ENCODE results near the gene CPEB3.

The CPEB3 gene

GRCh38 chr10:92108747-92109146, 182.1 kb downstream of the CPEB3 start:
- Histone ChIP-seq H3K4me3 (ENCODE audit: low read depth, low read length) (no peak overlapping the region), H3K9me3 (ENCODE audit: control insufficient read depth, insufficient read depth, low read length) (no peaks in the 10 kb centered on the region), H3K27me3 (ENCODE audit: control insufficient read depth, insufficient read depth, low read length) (no peaks in the 10 kb centered on the region), H3K4me1 (ENCODE audit: control insufficient read depth, insufficient read depth, low read length) (no peaks in the 10 kb centered on the region), H3K9ac (ENCODE audit: low read depth, low read length) (no peak overlapping the region), H3K36me3 (ENCODE audit: control insufficient read depth, insufficient read depth, low read length) (no peaks in the 10 kb centered on the region)

- no peaks in the 10 kb centered on the region for H3K4me1 ChIP-seq (ENCODE audit: control insufficient read depth, insufficient read depth, low read length)
- H3K36me3 ChIP-seq (ENCODE audit: control insufficient read depth, insufficient read depth, low read length): no peaks in the 10 kb centered on the region
- H3K4me3 ChIP-seq (ENCODE audit: low read depth, low read length): no peak overlapping the region
- no peak overlapping the region for H3K9ac ChIP-seq (ENCODE audit: low read depth, low read length)
- no peaks in the 10 kb centered on the region for H3K9me3 ChIP-seq (ENCODE audit: control insufficient read depth, insufficient read depth, low read length)
- no peaks in the 10 kb centered on the region for H3K27me3 ChIP-seq (ENCODE audit: control insufficient read depth, insufficient read depth, low read length)
Measured at GRCh38 chr10:92108120-92108519, 182.8 kb downstream of the CPEB3 start.

GRCh38 chr10:92103376-92104090, 187.3 kb downstream of the CPEB3 start:
- Histone ChIP-seq H3K4me1 (ENCODE audit: control insufficient read depth, insufficient read depth, low read length) (peaks cover 6% of the 10 kb centered on the region), H3K4me3 (ENCODE audit: low read depth, low read length) (no peak overlapping the region), H3K9me3 (ENCODE audit: control insufficient read depth, insufficient read depth, low read length) (no peaks in the 10 kb centered on the region), H3K27me3 (ENCODE audit: control insufficient read depth, insufficient read depth, low read length) (no peaks in the 10 kb centered on the region), H3K9ac (ENCODE audit: low read depth, low read length) (no peak overlapping the region), H3K36me3 (ENCODE audit: control insufficient read depth, insufficient read depth, low read length) (no peaks in the 10 kb centered on the region)

- H3K4me3 ChIP-seq (ENCODE audit: low read depth, low read length): no peak overlapping the region
- no peaks in the 10 kb centered on the region for H3K27me3 ChIP-seq (ENCODE audit: control insufficient read depth, insufficient read depth, low read length)
- H3K9me3 ChIP-seq (ENCODE audit: control insufficient read depth, insufficient read depth, low read length): no peaks in the 10 kb centered on the region
- H3K4me1 ChIP-seq (ENCODE audit: control insufficient read depth, insufficient read depth, low read length): peaks cover 6% of the 10 kb centered on the region
- H3K9ac ChIP-seq (ENCODE audit: low read depth, low read length): no peak overlapping the region
- no peaks in the 10 kb centered on the region for H3K36me3 ChIP-seq (ENCODE audit: control insufficient read depth, insufficient read depth, low read length)
Measured at GRCh38 chr10:92102601-92103213, 188.2 kb downstream of the CPEB3 start.

- no peak overlapping the region for H3K4me3 ChIP-seq (ENCODE audit: low read depth, low read length)
- H3K4me1 ChIP-seq (ENCODE audit: control insufficient read depth, insufficient read depth, low read length): peaks cover 18% of the 10 kb centered on the region
- H3K9me3 ChIP-seq (ENCODE audit: control insufficient read depth, insufficient read depth, low read length): no peaks in the 10 kb centered on the region
- H3K36me3 ChIP-seq (ENCODE audit: control insufficient read depth, insufficient read depth, low read length): no peaks in the 10 kb centered on the region
- H3K9ac ChIP-seq (ENCODE audit: low read depth, low read length): no peak overlapping the region
- H3K27me3 ChIP-seq (ENCODE audit: control insufficient read depth, insufficient read depth, low read length): no peaks in the 10 kb centered on the region
Measured at GRCh38 chr10:92094960-92095359, 195.9 kb downstream of the CPEB3 start.

GRCh38 chr10:92091965-92092364, 198.9 kb downstream of the CPEB3 start:
- Histone ChIP-seq H3K4me1 (ENCODE audit: control insufficient read depth, insufficient read depth, low read length) (peaks cover 18% of the 10 kb centered on the region), H3K27me3 (ENCODE audit: control insufficient read depth, insufficient read depth, low read length) (no peaks in the 10 kb centered on the region), H3K36me3 (ENCODE audit: control insufficient read depth, insufficient read depth, low read length) (no peaks in the 10 kb centered on the region), H3K4me3 (ENCODE audit: low read depth, low read length) (no peak overlapping the region), H3K9me3 (ENCODE audit: control insufficient read depth, insufficient read depth, low read length) (no peaks in the 10 kb centered on the region), H3K9ac (ENCODE audit: low read depth, low read length) (no peak overlapping the region)

GRCh38 chr10:92087750-92088395, 203.0 kb downstream of the CPEB3 start:
- H3K27me3 ChIP-seq (ENCODE audit: control insufficient read depth, insufficient read depth, low read length): no peaks in the 10 kb centered on the region
- no peak overlapping the region for H3K9ac ChIP-seq (ENCODE audit: low read depth, low read length)
- H3K36me3 ChIP-seq (ENCODE audit: control insufficient read depth, insufficient read depth, low read length): no peaks in the 10 kb centered on the region
- H3K9me3 ChIP-seq (ENCODE audit: control insufficient read depth, insufficient read depth, low read length): no peaks in the 10 kb centered on the region
- H3K4me1 ChIP-seq (ENCODE audit: control insufficient read depth, insufficient read depth, low read length): peaks cover 15% of the 10 kb centered on the region
- H3K4me3 ChIP-seq (ENCODE audit: low read depth, low read length): no peak overlapping the region

- H3K9me3 ChIP-seq (ENCODE audit: control insufficient read depth, insufficient read depth, low read length): no peaks in the 10 kb centered on the region
- no peaks in the 10 kb centered on the region for H3K36me3 ChIP-seq (ENCODE audit: control insufficient read depth, insufficient read depth, low read length)
- H3K4me1 ChIP-seq (ENCODE audit: control insufficient read depth, insufficient read depth, low read length): no peaks in the 10 kb centered on the region
- no peaks in the 10 kb centered on the region for H3K27me3 ChIP-seq (ENCODE audit: control insufficient read depth, insufficient read depth, low read length)
- no peak overlapping the region for H3K9ac ChIP-seq (ENCODE audit: low read depth, low read length)
- H3K4me3 ChIP-seq (ENCODE audit: low read depth, low read length): no peak overlapping the region
Measured at GRCh38 chr10:92082583-92083280, 208.1 kb downstream of the CPEB3 start.

GRCh38 chr10:92081641-92082040, 209.2 kb downstream of the CPEB3 start:
- Histone ChIP-seq H3K36me3 (ENCODE audit: control insufficient read depth, insufficient read depth, low read length) (no peaks in the 10 kb centered on the region), H3K4me1 (ENCODE audit: control insufficient read depth, insufficient read depth, low read length) (no peaks in the 10 kb centered on the region), H3K9me3 (ENCODE audit: control insufficient read depth, insufficient read depth, low read length) (no peaks in the 10 kb centered on the region), H3K27me3 (ENCODE audit: control insufficient read depth, insufficient read depth, low read length) (no peaks in the 10 kb centered on the region), H3K4me3 (ENCODE audit: low read depth, low read length) (no peak overlapping the region), H3K9ac (ENCODE audit: low read depth, low read length) (no peak overlapping the region)

- H3K4me1 ChIP-seq (ENCODE audit: control insufficient read depth, insufficient read depth, low read length): no peaks in the 10 kb centered on the region
- H3K36me3 ChIP-seq (ENCODE audit: control insufficient read depth, insufficient read depth, low read length): no peaks in the 10 kb centered on the region
- no peaks in the 10 kb centered on the region for H3K27me3 ChIP-seq (ENCODE audit: control insufficient read depth, insufficient read depth, low read length)
- no peak overlapping the region for H3K9ac ChIP-seq (ENCODE audit: low read depth, low read length)
- no peak overlapping the region for H3K4me3 ChIP-seq (ENCODE audit: low read depth, low read length)
- no peaks in the 10 kb centered on the region for H3K9me3 ChIP-seq (ENCODE audit: control insufficient read depth, insufficient read depth, low read length)
Measured at GRCh38 chr10:92080244-92080643, 210.6 kb downstream of the CPEB3 start.

GRCh38 chr10:92079003-92079402, 211.9 kb downstream of the CPEB3 start:
- H3K27me3 ChIP-seq (ENCODE audit: control insufficient read depth, insufficient read depth, low read length): no peaks in the 10 kb centered on the region
- H3K9ac ChIP-seq (ENCODE audit: low read depth, low read length): no peak overlapping the region
- H3K9me3 ChIP-seq (ENCODE audit: control insufficient read depth, insufficient read depth, low read length): no peaks in the 10 kb centered on the region
- H3K4me3 ChIP-seq (ENCODE audit: low read depth, low read length): no peak overlapping the region
- no peaks in the 10 kb centered on the region for H3K4me1 ChIP-seq (ENCODE audit: control insufficient read depth, insufficient read depth, low read length)
- no peaks in the 10 kb centered on the region for H3K36me3 ChIP-seq (ENCODE audit: control insufficient read depth, insufficient read depth, low read length)

All from iPS-15b (cell line).